Trophoblast cell (in vitro differentiated cells and primary cell): ENCODE results near the gene DESI1.

Source experiments
- DNase-seq, 2 donors: peaks; one replicate each; pipeline ENCODE4 v3.0.0-alpha.2; 2016
- H2AFZ ChIP-seq: 2 replicates; pipeline ENCODE4 v1.6.1; 2013; ENCODE audit warnings: low read length, moderate library complexity, mild to moderate bottlenecking; ENCODE audit not compliant: insufficient read depth, poor library complexity
- H2AK5ac ChIP-seq: 2 replicates; pipeline ENCODE4 v1.6.1; 2013; ENCODE audit warnings: mild to moderate bottlenecking, low read length
- H2BK120ac ChIP-seq: 2 replicates; pipeline ENCODE4 v1.6.1; 2013; ENCODE audit warnings: low read length, mild to moderate bottlenecking, moderate library complexity; ENCODE audit not compliant: insufficient read depth, poor library complexity
- H2BK12ac ChIP-seq: 2 replicates; pipeline ENCODE4 v1.6.1; 2013; ENCODE audit warnings: mild to moderate bottlenecking, low read length, moderate library complexity
- H2BK5ac ChIP-seq: 2 replicates; pipeline ENCODE4 v1.6.1; 2013; ENCODE audit warnings: low read length, low read depth, moderate library complexity, mild to moderate bottlenecking; ENCODE audit not compliant: poor library complexity
- H3K14ac ChIP-seq: 2 replicates; pipeline ENCODE4 v1.6.1; 2013; ENCODE audit warnings: mild to moderate bottlenecking, low read length
- H3K18ac ChIP-seq: 2 replicates; pipeline ENCODE4 v1.6.1; 2013; ENCODE audit warnings: mild to moderate bottlenecking, low read length
- H3K23ac ChIP-seq: 2 replicates; pipeline ENCODE4 v1.6.1; 2013; ENCODE audit warnings: low read length
- H3K27ac ChIP-seq: 2 replicates; pipeline ENCODE4 v1.5.1; 2013; ENCODE audit warnings: low read depth, mild to moderate bottlenecking, inconsistent platforms, low read length, moderate library complexity
- H3K27me3 ChIP-seq: 2 replicates; pipeline ENCODE4 v1.6.1; 2013; ENCODE audit warnings: inconsistent platforms, mild to moderate bottlenecking, low read length, moderate library complexity; ENCODE audit not compliant: insufficient read depth
- H3K36me3 ChIP-seq, 2 experiments: 1 replicate in 1 of 2; 2 replicates in 1 of 2; pipeline ENCODE4 v1.6.1; 2013; ENCODE audit warnings: low read length in 2 of 2, mild to moderate bottlenecking in 2 of 2, moderate library complexity in 1 of 2; ENCODE audit not compliant: insufficient read depth in 2 of 2, control insufficient read depth in 1 of 2
- H3K4ac ChIP-seq: 2 replicates; pipeline ENCODE4 v1.6.1; 2013; ENCODE audit warnings: low read depth, mild to moderate bottlenecking, low read length, moderate library complexity
- H3K4me1 ChIP-seq, 2 experiments: 1 replicate in 1 of 2; 2 replicates in 1 of 2; pipeline ENCODE4 v1.6.1; 2013; ENCODE audit warnings: low read length in 2 of 2, mild to moderate bottlenecking in 2 of 2, moderate library complexity in 1 of 2; ENCODE audit not compliant: insufficient read depth in 2 of 2, control insufficient read depth in 1 of 2
- H3K4me2 ChIP-seq: 2 replicates; pipeline ENCODE4 v1.6.1; 2013; ENCODE audit warnings: inconsistent platforms, mild to moderate bottlenecking, low read length, moderate library complexity
- H3K4me3 ChIP-seq: 2 replicates; pipeline ENCODE4 v1.5.1; 2013; ENCODE audit warnings: mild to moderate bottlenecking, low read depth, low read length, inconsistent platforms
- H3K79me1 ChIP-seq: one replicate; pipeline ENCODE4 v1.6.1; 2013; ENCODE audit warnings: low read length
- H3K79me2 ChIP-seq: 2 replicates; pipeline ENCODE4 v1.6.1; 2013; ENCODE audit warnings: low read length, mild to moderate bottlenecking; ENCODE audit not compliant: control insufficient read depth, insufficient read depth, poor library complexity
- H3K9ac ChIP-seq: 2 replicates; pipeline ENCODE4 v1.6.1; 2013; ENCODE audit warnings: mild to moderate bottlenecking, low read length
- H3K9me3 ChIP-seq: 2 replicates; pipeline ENCODE4 v1.6.1; 2013; ENCODE audit warnings: low read depth, mild to moderate bottlenecking, control low read depth, inconsistent platforms, low read length; ENCODE audit not compliant: insufficient read depth
- H4K12ac ChIP-seq: 2 replicates; pipeline ENCODE4 v1.6.1; 2013; ENCODE audit warnings: low read depth, mild to moderate bottlenecking, low read length, moderate library complexity
- H4K8ac ChIP-seq: 2 replicates; pipeline ENCODE4 v1.6.1; 2013; ENCODE audit warnings: low read depth, mild to moderate bottlenecking, low read length, moderate library complexity
- H4K91ac ChIP-seq: one replicate; pipeline ENCODE4 v1.6.1; 2013; ENCODE audit warnings: low read depth, mild to moderate bottlenecking, low read length, moderate library complexity
- whole genome bisulfite sequencing: extraction: QIAGEN DNeasy Blood & Tissue Kit; methylation state at CpG from one replicate; pipeline ENCODE4 v1.1.7; 2013; ENCODE audit warnings: missing lambda C conversion rate; ENCODE audit not compliant: insufficient read length, insufficient coverage; ENCODE audit errors: extremely low coverage; 5-methylcytosine and 5-hydroxymethylcytosine counted together

The DESI1 gene

DNA sequence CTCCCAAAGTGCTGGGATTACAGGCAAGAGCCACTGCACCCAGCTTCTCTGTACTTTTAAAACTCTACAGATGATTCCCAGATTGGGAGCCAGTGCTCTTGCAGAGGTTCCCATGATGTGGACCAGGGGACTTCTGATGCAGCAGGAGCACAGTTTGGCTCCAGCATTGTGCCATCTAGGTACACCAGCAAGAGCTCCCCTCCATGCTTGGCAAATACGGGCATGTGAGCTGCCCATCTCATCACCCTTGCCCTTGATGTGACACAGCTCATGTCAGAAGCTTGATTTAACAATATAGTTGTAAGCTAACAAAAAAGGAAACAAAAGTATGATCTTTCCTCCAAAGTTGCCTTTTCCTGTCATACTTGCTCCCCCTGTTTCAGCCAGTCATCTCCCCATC lies 39.1 kb upstream of the DESI1 start:
- H3K14ac ChIP-seq, result no peak overlapping the region
- no peaks in the 10 kb centered on the region for H3K4me1 ChIP-seq
- H3K4ac ChIP-seq, result no peak overlapping the region
- no peak overlapping the region for H4K91ac ChIP-seq
- no peaks in the 10 kb centered on the region for H3K27me3 ChIP-seq
- H2BK120ac ChIP-seq, result no peak overlapping the region
- H3K9me3 ChIP-seq, result peaks cover 1% of the 10 kb centered on the region
- no peak overlapping the region for H4K8ac ChIP-seq
- no peak overlapping the region for H3K9ac ChIP-seq
- no peak overlapping the region for H3K27ac ChIP-seq
- no peaks in the 10 kb centered on the region for H3K79me1 ChIP-seq
- H2AK5ac ChIP-seq, result no peak overlapping the region
- H4K12ac ChIP-seq, result no peak overlapping the region
- H2BK12ac ChIP-seq, result no peak overlapping the region
- no peak overlapping the region for H2BK5ac ChIP-seq
- WGBS, result no CpG with 5 or more reads among the region's 1 CpG
- no peak overlapping the region for H2AFZ ChIP-seq
- no peaks in the 10 kb centered on the region for H3K79me2 ChIP-seq
- H3K36me3 ChIP-seq, result peaks cover 56 to 72% of the 10 kb centered on the region in 2 experiments
- H3K18ac ChIP-seq, result no peak overlapping the region
- H3K4me3 ChIP-seq, result no peak overlapping the region
- no peak overlapping the region for H3K23ac ChIP-seq
- H3K4me2 ChIP-seq, result no peak overlapping the region
- no peak for DNase-seq

DNA sequence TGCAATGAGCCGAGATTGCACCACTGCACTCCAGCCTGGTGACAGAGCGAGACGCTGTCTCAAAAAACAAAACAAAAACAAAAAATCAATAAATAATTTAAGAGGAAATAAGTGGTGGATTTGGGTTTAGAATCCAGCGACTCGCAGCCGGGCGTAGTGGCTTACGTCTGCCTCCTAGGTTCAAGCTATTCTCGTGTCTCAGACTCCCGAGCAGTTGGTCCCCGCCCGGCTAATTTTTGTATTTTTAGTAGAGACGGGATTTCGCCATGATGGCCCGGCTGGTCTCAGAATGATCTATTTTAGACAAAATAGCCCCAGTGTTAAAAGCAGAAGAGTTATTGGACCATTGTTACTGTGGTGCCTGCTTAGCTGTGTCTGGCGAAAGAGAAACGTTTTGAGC lies 38.0 kb upstream of the DESI1 start:
- H2BK12ac ChIP-seq, result no peak overlapping the region
- no peak overlapping the region for H2BK120ac ChIP-seq
- H3K79me2 ChIP-seq, result no peaks in the 10 kb centered on the region
- no peak overlapping the region for H4K12ac ChIP-seq
- no peak overlapping the region for H3K14ac ChIP-seq
- whole genome bisulfite sequencing, result no CpG with 5 or more reads among the region's 17 CpGs
- H3K36me3 ChIP-seq, result peaks cover 61 to 78% of the 10 kb centered on the region in 2 experiments
- no peak overlapping the region for H3K9ac ChIP-seq
- H3K18ac ChIP-seq, result no peak overlapping the region
- no peaks in the 10 kb centered on the region for H3K79me1 ChIP-seq
- no peak overlapping the region for H3K4me2 ChIP-seq
- no peak overlapping the region for H2BK5ac ChIP-seq
- no peak overlapping the region for H4K91ac ChIP-seq
- DNase-seq, result no peak
- no peak overlapping the region for H3K4me3 ChIP-seq
- no peaks in the 10 kb centered on the region for H3K27me3 ChIP-seq
- H2AFZ ChIP-seq, result no peak overlapping the region
- H3K23ac ChIP-seq, result no peak overlapping the region
- peaks cover 1% of the 10 kb centered on the region for H3K9me3 ChIP-seq
- no peak overlapping the region for H3K4ac ChIP-seq
- no peak overlapping the region for H3K27ac ChIP-seq
- no peaks in the 10 kb centered on the region for H3K4me1 ChIP-seq
- no peak overlapping the region for H4K8ac ChIP-seq
- H2AK5ac ChIP-seq, result no peak overlapping the region

DNA sequence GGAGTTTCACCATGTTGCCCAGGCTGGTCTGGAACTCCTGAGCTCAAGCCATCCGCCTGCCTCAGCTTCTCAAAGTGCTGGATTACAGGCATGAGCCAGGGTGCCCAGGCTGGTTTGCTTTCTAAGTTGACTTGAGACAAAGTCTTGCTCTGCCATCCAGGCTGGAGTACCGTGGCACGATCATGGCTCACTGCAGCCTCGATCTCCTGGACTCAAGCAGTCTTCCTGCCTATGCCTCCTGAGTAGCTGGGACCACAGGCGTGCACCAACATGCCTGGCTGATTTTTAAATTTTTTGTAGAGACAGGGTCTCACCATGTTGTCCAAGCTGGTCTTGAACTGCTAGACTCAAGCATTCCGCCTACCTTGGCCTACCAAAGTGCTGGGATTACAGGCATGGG lies 36.9 kb upstream of the DESI1 start:
- H3K27ac ChIP-seq, result no peak overlapping the region
- no peak overlapping the region for H2AFZ ChIP-seq
- H2BK120ac ChIP-seq, result no peak overlapping the region
- H3K4ac ChIP-seq, result no peak overlapping the region
- H3K4me2 ChIP-seq, result no peak overlapping the region
- no peak overlapping the region for H2BK12ac ChIP-seq
- H3K23ac ChIP-seq, result no peak overlapping the region
- H4K8ac ChIP-seq, result no peak overlapping the region
- no peak overlapping the region for H2AK5ac ChIP-seq
- no peak overlapping the region for H4K91ac ChIP-seq
- no peak overlapping the region for H3K4me3 ChIP-seq
- H2BK5ac ChIP-seq, result no peak overlapping the region
- no CpG with 5 or more reads among the region's 6 CpGs for WGBS
- no peak for DNase-seq
- H3K36me3 ChIP-seq, result peaks cover 61 to 77% of the 10 kb centered on the region in 2 experiments
- H3K9me3 ChIP-seq, result peaks cover 1% of the 10 kb centered on the region
- H3K14ac ChIP-seq, result no peak overlapping the region
- H3K4me1 ChIP-seq, result no peaks in the 10 kb centered on the region
- no peak overlapping the region for H4K12ac ChIP-seq
- H3K18ac ChIP-seq, result no peak overlapping the region
- no peak overlapping the region for H3K9ac ChIP-seq
- no peaks in the 10 kb centered on the region for H3K79me2 ChIP-seq
- no peaks in the 10 kb centered on the region for H3K79me1 ChIP-seq
- H3K27me3 ChIP-seq, result no peaks in the 10 kb centered on the region

DNA sequence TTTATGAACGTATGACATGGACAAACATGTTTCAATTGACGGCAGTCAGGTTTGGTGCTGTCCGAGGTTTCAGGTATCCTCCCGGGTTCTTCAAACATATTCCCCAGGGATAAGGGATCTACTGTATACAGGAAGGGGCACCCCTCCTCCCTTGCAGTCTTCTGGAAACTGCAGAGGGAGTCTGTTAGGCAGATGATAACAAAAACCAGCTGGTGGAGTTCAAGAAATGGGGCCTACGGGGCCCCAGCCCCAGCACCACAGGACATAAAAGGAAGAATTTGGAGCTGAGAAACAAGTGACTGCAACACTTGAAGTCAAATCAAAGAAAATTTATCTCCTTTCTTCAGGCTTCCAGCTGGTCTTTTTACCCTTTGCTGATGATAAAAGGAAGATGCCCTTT lies 35.7 kb upstream of the DESI1 start:
- no peak overlapping the region for H2BK12ac ChIP-seq
- peaks cover 1% of the 10 kb centered on the region for H3K9me3 ChIP-seq
- no peak for DNase-seq
- no peak overlapping the region for H3K4ac ChIP-seq
- no peak overlapping the region for H4K8ac ChIP-seq
- H3K79me2 ChIP-seq, result no peaks in the 10 kb centered on the region
- no peak overlapping the region for H3K23ac ChIP-seq
- H4K12ac ChIP-seq, result no peak overlapping the region
- H3K27ac ChIP-seq, result no peak overlapping the region
- H3K4me1 ChIP-seq, result no peaks in the 10 kb centered on the region
- H3K36me3 ChIP-seq, result peaks cover 69 to 82% of the 10 kb centered on the region in 2 experiments
- no CpG with 5 or more reads among the region's 5 CpGs for WGBS
- H3K4me2 ChIP-seq, result no peak overlapping the region
- H2AK5ac ChIP-seq, result no peak overlapping the region
- no peak overlapping the region for H2AFZ ChIP-seq
- H3K18ac ChIP-seq, result no peak overlapping the region
- no peak overlapping the region for H3K14ac ChIP-seq
- H2BK5ac ChIP-seq, result no peak overlapping the region
- H3K27me3 ChIP-seq, result no peaks in the 10 kb centered on the region
- H4K91ac ChIP-seq, result no peak overlapping the region
- H2BK120ac ChIP-seq, result no peak overlapping the region
- H3K79me1 ChIP-seq, result no peaks in the 10 kb centered on the region
- no peak overlapping the region for H3K4me3 ChIP-seq
- H3K9ac ChIP-seq, result no peak overlapping the region
